IMR-90 (cell line): ENCODE measurements around the gene TNK1. TPM values are rescaled to one million over a fixed set of nuclear protein-coding genes. Genes with fewer than 3 reads are reported as not detected.

Experiments used
- ATAC-seq: fragments of 200-7000 bp; cut with Tn5 transposase; 2 replicates; pipeline ENCODE4 v1.9.1; 2020; ENCODE audit warnings: low read depth, mild to moderate bottlenecking, moderate library complexity
- Bru-seq: library from RNA; stranded (reverse); fragments of 400-500 nt; gene quantifications from one replicate; lab custom pipeline; 2021; lab: Mats Ljungman, UMichigan
- BruChase-seq, 2 experiments: library from RNA; stranded (reverse); fragments of 400-500 nt; gene quantifications; one replicate each; lab custom pipeline; 2021; lab: Mats Ljungman, UMichigan
- BruUV-seq: library from RNA; stranded (reverse); fragments of 400-500 nt; replicated peaks from 2 replicates; lab custom pipeline; 2021; lab: Mats Ljungman, UMichigan
- CTCF ChIA-PET: fragments of 300-600 bp; formaldehyde crosslinking; extraction: SDS; loops from one replicate; lab custom pipeline; 2021; ENCODE audit warnings: antibody characterized with exemption; lab: Yijun Ruan, JAX
- POLR2A ChIA-PET: fragments of 300-600 bp; sonication (Branson Sonifier 250); formaldehyde crosslinking; loops from one replicate; lab custom pipeline; 2022; ENCODE audit warnings: antibody characterized with exemption; ENCODE audit not compliant: unreplicated experiment; lab: Charles Lee
- DNase-seq: peaks from one replicate; pipeline ENCODE4 v3.0.0; 2013
- H2AFZ ChIP-seq: replicated peaks from 2 replicates; pipeline ENCODE3; 2013; ENCODE audit warnings: low read length, mild to moderate bottlenecking; ENCODE audit not compliant: poor library complexity
- H2AK5ac ChIP-seq: 2 replicates; pipeline ENCODE4 v1.6.1; 2013; ENCODE audit warnings: low read depth, low read length, inconsistent platforms
- H2AK9ac ChIP-seq: replicated peaks from 2 replicates; pipeline ENCODE3; 2013; ENCODE audit warnings: mild to moderate bottlenecking, low read depth, low read length, moderate library complexity; ENCODE audit not compliant: poor library complexity
- H2BK120ac ChIP-seq: 2 replicates; pipeline ENCODE4 v1.6.1; 2013; ENCODE audit warnings: low read depth, low read length, inconsistent platforms
- H2BK15ac ChIP-seq: 3 replicates; pipeline ENCODE4 v1.6.1; 2013; ENCODE audit warnings: low read depth, low read length, inconsistent platforms
- H2BK20ac ChIP-seq: 2 replicates; pipeline ENCODE4 v1.6.1; 2013; ENCODE audit warnings: low read depth, mild to moderate bottlenecking, inconsistent platforms, low read length, moderate library complexity
- H2BK5ac ChIP-seq: 2 replicates; pipeline ENCODE4 v1.6.1; 2013; ENCODE audit warnings: mild to moderate bottlenecking, low read depth, low read length, inconsistent platforms; ENCODE audit not compliant: poor library complexity, severe bottlenecking
- H3K14ac ChIP-seq: replicated peaks from 2 replicates; pipeline ENCODE4 v1.6.1; 2013; ENCODE audit warnings: low read depth, low read length, inconsistent platforms
- H3K18ac ChIP-seq: 2 replicates; pipeline ENCODE4 v1.6.1; 2013; ENCODE audit warnings: low read depth, low read length, control low read depth
- H3K23ac ChIP-seq: 2 replicates; pipeline ENCODE4 v1.6.1; 2013; ENCODE audit warnings: low read depth, low read length, inconsistent platforms
- H3K27ac ChIP-seq: 2 replicates; pipeline ENCODE4 v1.5.1; 2013; ENCODE audit warnings: mild to moderate bottlenecking, control low read depth, low read length; ENCODE audit not compliant: insufficient read depth
- H3K27me3 ChIP-seq: 2 replicates; pipeline ENCODE4 v1.6.1; 2013; ENCODE audit warnings: low read length; ENCODE audit not compliant: control insufficient read depth, insufficient read depth
- H3K36me3 ChIP-seq: 2 replicates; pipeline ENCODE4 v1.6.1; 2013; ENCODE audit warnings: low read length, mixed read lengths; ENCODE audit not compliant: control insufficient read depth, insufficient read depth
- H3K4ac ChIP-seq: 2 replicates; pipeline ENCODE4 v1.6.1; 2013; ENCODE audit warnings: low read depth, low read length, inconsistent platforms
- H3K4me1 ChIP-seq: 2 replicates; pipeline ENCODE4 v1.6.1; 2013; ENCODE audit warnings: low read length, mixed read lengths; ENCODE audit not compliant: control insufficient read depth, insufficient read depth
- H3K4me2 ChIP-seq: 2 replicates; pipeline ENCODE4 v1.6.1; 2013; ENCODE audit warnings: low read depth, mild to moderate bottlenecking, control low read depth, low read length, moderate library complexity
- H3K4me3 ChIP-seq: 2 replicates; pipeline ENCODE4 v1.5.1; 2013; ENCODE audit warnings: low read depth, mild to moderate bottlenecking, control low read depth, low read length, moderate library complexity; ENCODE audit not compliant: insufficient read depth
- H3K56ac ChIP-seq: 2 replicates; pipeline ENCODE4 v1.6.1; 2013; ENCODE audit warnings: low read length, inconsistent platforms; ENCODE audit not compliant: insufficient read depth; ENCODE audit errors: extremely low read depth
- H3K79me1 ChIP-seq, 2 experiments: 2 replicates each; pipeline ENCODE4 v1.6.1; 2013; ENCODE audit warnings: low read length in 2 of 2, inconsistent platforms in 1 of 2, low read depth in 1 of 2
- H3K9ac ChIP-seq: 2 replicates; pipeline ENCODE4 v1.6.1; 2013; ENCODE audit warnings: low read depth, low read length, control low read depth
- H3K9me1 ChIP-seq: 2 replicates; pipeline ENCODE4 v1.6.1; 2013; ENCODE audit warnings: low read length, inconsistent platforms; ENCODE audit not compliant: insufficient read depth
- H3K9me3 ChIP-seq: 2 replicates; pipeline ENCODE4 v1.6.1; 2013; ENCODE audit warnings: low read length; ENCODE audit not compliant: control insufficient read depth, insufficient read depth
- H4K20me1 ChIP-seq: 2 replicates; pipeline ENCODE4 v1.6.1; 2013; ENCODE audit warnings: low read length, inconsistent platforms; ENCODE audit not compliant: insufficient read depth
- H4K5ac ChIP-seq: 2 replicates; pipeline ENCODE4 v1.6.1; 2013; ENCODE audit warnings: mild to moderate bottlenecking, low read depth, low read length, control low read depth
- H4K8ac ChIP-seq, 2 experiments: 2 replicates each; pipeline ENCODE4 v1.6.1; 2013; ENCODE audit warnings: low read depth in 2 of 2, low read length in 2 of 2, control low read depth in 1 of 2, inconsistent platforms in 1 of 2
- H4K91ac ChIP-seq: 2 replicates; pipeline ENCODE4 v1.6.1; 2013; ENCODE audit warnings: low read depth, low read length, inconsistent platforms; ENCODE audit not compliant: insufficient read depth
- BHLHE40 ChIP-seq: fragments of 150-350 bp; IDR thresholded peaks from 2 replicates; pipeline ENCODE4 v1.6.1; 2016; ENCODE audit warnings: mild to moderate bottlenecking, low read depth, low read length
- CEBPB ChIP-seq: IDR thresholded peaks from 2 replicates; pipeline ENCODE4 v1.6.1; 2012; ENCODE audit warnings: low read depth, low read length, improper control_type of control experiment
- MAFK ChIP-seq: IDR thresholded peaks from 2 replicates; pipeline ENCODE4 v1.6.1; 2012; ENCODE audit warnings: low read depth, low read length, improper control_type of control experiment
- MAZ ChIP-seq: IDR thresholded peaks from 2 replicates; pipeline ENCODE4 v1.6.1; 2012; ENCODE audit warnings: low read depth, mild to moderate bottlenecking, low read length, improper control_type of control experiment, moderate library complexity, borderline replicate concordance
- MXI1 ChIP-seq: IDR thresholded peaks from 2 replicates; pipeline ENCODE4 v1.6.1; 2012; ENCODE audit warnings: low read depth, mild to moderate bottlenecking, low read length, moderate library complexity, borderline replicate concordance
- NFE2L2 ChIP-seq: fragments of 150-350 bp; IDR thresholded peaks from 2 replicates; pipeline ENCODE4 v1.6.1; 2016; ENCODE audit warnings: low read depth, mild to moderate bottlenecking, low read length
- POLR2A ChIP-seq: IDR thresholded peaks from 2 replicates; pipeline ENCODE4 v1.6.1; 2012; ENCODE audit warnings: mild to moderate bottlenecking, low read depth, low read length
- RCOR1 ChIP-seq: IDR thresholded peaks from 2 replicates; pipeline ENCODE4 v1.6.1; 2012; ENCODE audit warnings: mild to moderate bottlenecking, low read length, improper control_type of control experiment; ENCODE audit not compliant: insufficient replicate concordance
- RFX5 ChIP-seq: IDR thresholded peaks from 2 replicates; pipeline ENCODE4 v1.8.0; 2012; ENCODE audit warnings: low read depth, mild to moderate bottlenecking, low read length, moderate library complexity
- SMC3 ChIP-seq: fragments of 150-350 bp; IDR thresholded peaks from 2 replicates; pipeline ENCODE4 v1.6.1; 2016; ENCODE audit warnings: low read depth, mild to moderate bottlenecking, antibody characterized with exemption, low read length, moderate library complexity
- WGBS, 2 experiments: methylation state at CpG; one replicate each; pipeline versions ENCODE4 v1.1.5 to v1.1.7; 2013; ENCODE audit warnings: missing lambda C conversion rate in 2 of 2; ENCODE audit not compliant: insufficient read length in 1 of 2; ENCODE audit errors: extremely low coverage in 2 of 2; 5-methylcytosine and 5-hydroxymethylcytosine counted together
- dilution Hi-C: fragments of 300-500 bp; cut with HindIII; formaldehyde crosslinking; loops from one replicate; pipeline ENCODE4 v1.14.3; 2018; ENCODE audit warnings: low sequenced_read_pairs; ENCODE audit not compliant: unreplicated experiment
- in situ Hi-C: fragments of 300-500 bp; cut with MboI; formaldehyde crosslinking; loops from 3 replicates; pipeline ENCODE4 v1.14.3; 2019; ENCODE audit warnings: low sequenced_read_pairs, inconsistent platforms, mixed read lengths
- intact Hi-C: fragments of 100-400 bp; cut with micrococcal nuclease; formaldehyde crosslinking; loops from 2 replicates; pipeline ENCODE4 v1.10.0; 2022
- long read RNA-seq: library from polyadenylated mRNA; unstranded; transcript quantifications from one replicate; pipeline ENCODE4 v2.0.0, GENCODE V29; 2021; ENCODE audit not compliant: unreplicated experiment
- polyA plus RNA-seq, 3 experiments: library from polyadenylated mRNA; depleted of rRNA; stranded (reverse); fragments of >200 nt; gene quantifications; 2 replicates each; pipeline ENCODE4 v1.2.3, GENCODE V29; 2012; ENCODE audit warnings: low replicate concordance in 1 of 3
- total RNA-seq: library from RNA; depleted of rRNA; stranded (reverse); fragments of >200 nt; gene quantifications from 2 replicates; pipeline ENCODE4 v1.2.3, GENCODE V29; 2012; rRNA removed
- TF ChIP-seq, protein P1 (sequence below): conservative IDR thresholded peaks from 2 replicates; pipeline ENCODE4 v1.5.1; 2012; ENCODE audit warnings: mild to moderate bottlenecking, low read depth, low read length, improper control_type of control experiment
- TF ChIP-seq, protein P2 (sequence below): fragments of 150-350 bp; IDR thresholded peaks from 2 replicates; pipeline ENCODE4 v1.6.1; 2016; ENCODE audit warnings: low read depth, mild to moderate bottlenecking, low read length, moderate library complexity, borderline replicate concordance

Gene TNK1
- total RNA-seq (under 0.01 and 0.54 TPM in 2 replicates), polyA plus RNA-seq (2012; rRNA removed) (0.44 and 0.55 TPM in 2 replicates), Bru-seq, nascent RNA (percentile 12 among the genes with signal in this experiment), BruChase-seq, experiment 1, labeled RNA remaining after a 6-hour chase (percentile 8 among the genes with signal in this experiment), BruChase-seq, experiment 2, labeled RNA remaining after a 2-hour chase (percentile 8 among the genes with signal in this experiment)
- 0.53 and 0.74 TPM in 2 replicates for polyA plus RNA-seq (2012; cell fraction: cytosol; rRNA removed)
- polyA plus RNA-seq (2012; cell fraction: nucleus; rRNA removed; ENCODE audit: low replicate concordance): 0.96 and 3.2 TPM in 2 replicates
- long read RNA-seq: 0 reads

DNA sequence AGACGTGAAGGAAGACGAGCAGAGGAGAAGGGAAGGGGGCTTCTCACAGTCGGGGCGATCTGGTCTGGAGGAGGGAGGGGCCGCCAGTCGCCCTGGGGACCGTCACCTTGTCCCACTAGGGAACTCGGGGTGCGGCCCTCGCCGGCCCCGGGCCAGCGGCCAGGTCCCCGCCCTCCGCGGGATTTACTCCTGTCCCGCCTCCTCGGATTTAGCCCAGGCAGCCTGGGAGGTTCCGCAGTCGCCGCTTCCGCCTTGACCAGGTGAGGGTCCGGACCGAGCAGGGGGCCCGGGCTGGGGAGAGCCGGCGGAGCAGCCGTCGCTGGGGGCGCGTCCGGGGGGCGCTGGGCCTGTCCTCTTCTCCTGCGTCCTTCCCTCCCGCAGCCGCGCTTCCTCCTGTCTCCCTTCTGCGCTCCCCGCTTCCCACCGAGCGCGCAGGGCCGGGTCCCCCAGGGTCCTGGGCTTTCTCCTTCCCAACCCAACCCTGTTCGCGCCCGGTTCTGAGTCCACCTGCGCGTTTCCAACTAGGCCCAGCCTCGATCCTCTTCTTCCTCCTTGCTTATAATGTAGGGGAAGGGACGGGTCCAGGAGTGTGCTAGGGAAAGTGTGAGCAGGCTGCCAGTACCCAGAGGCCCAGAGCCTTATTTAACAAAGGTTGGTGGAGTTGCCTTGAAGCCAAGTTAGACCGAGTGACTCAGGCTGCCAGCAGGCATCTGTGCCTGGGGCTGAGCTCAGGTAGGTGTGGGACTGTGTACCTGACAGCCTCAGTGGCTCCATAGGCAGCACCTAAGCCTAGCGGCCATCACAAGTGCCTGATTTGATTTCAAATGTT is at the start of gene TNK1:
TNK1 (plus strand) TSS at position 235 of the 829 bp plus-strand sequence. CDS start 1,838 bp downstream, outside the sequence.
- Histone ChIP-seq H3K9ac (no peak within 1 kb of the TSS; the same call in 1 of the 2 replicates), H2AK5ac (peak within 1 kb of the TSS; percentile 44; the same call in 1 of the 2 replicates), H2BK20ac (no peak within 1 kb of the TSS), H3K56ac (no peak within 1 kb of the TSS), H3K79me1 (no peaks in the 10 kb centered on the region), H3K9me1 (peaks cover 2% of the 10 kb centered on the region; the same call in 1 of the 2 replicates), H3K9me3 (peaks cover 8% of the 10 kb centered on the region; the same call in 1 of the 2 replicates), H3K27me3 (peaks cover 26% of the 10 kb centered on the region), H4K20me1 (no peaks in the 10 kb centered on the region), H3K4me1 (peaks cover 7% of the 10 kb centered on the region; the same call in 1 of the 2 replicates), H4K91ac (no peak within 1 kb of the TSS), H3K23ac (no peak within 1 kb of the TSS; the same call in 1 of the 2 replicates), H4K8ac (no peak within 1 kb of the TSS; a peak in 1 of 4 replicates), H3K4me3 (peak within 1 kb of the TSS; percentile 11; the same call in 1 of the 2 replicates), H2AK9ac (peak within 1 kb of the TSS; percentile 57), H4K5ac (no peak within 1 kb of the TSS), H3K4me2 (peak within 1 kb of the TSS; percentile 3), H2BK120ac (no peak within 1 kb of the TSS), H3K36me3 (no peaks in the 10 kb centered on the region), H3K18ac (no peak within 1 kb of the TSS), H2BK5ac (no peak within 1 kb of the TSS), H3K4ac (no peak within 1 kb of the TSS), H3K14ac (no peak within 1 kb of the TSS), H2BK15ac (no peak within 1 kb of the TSS), H3K27ac (no peak within 1 kb of the TSS), H2AFZ (peak within 1 kb of the TSS; percentile 84)
- DNase-seq (no peak), ATAC-seq (peak; percentile 4; the same call in 1 of the 2 replicates)
- in situ Hi-C loops (no loop called here), intact Hi-C loops (no loop called here), dilution Hi-C loops (no loop called here)
- no TSS peak for BruUV-seq
- WGBS, 2 experiments: 5% methylated on average over 23 of the region's 52 CpGs; no CpG with 5 or more reads in 1 of the 2 experiments
- POLR2A ChIA-PET: interaction anchor here (0.6 kb wide), 1 partner anchor 12 kb away, joined by 4 read pairs; no protein-coding TSS in a partner anchor
- TF ChIP-seq NFE2L2 (no peak), RFX5 (no peak), RCOR1 (no peak), MAFK (no peak), SMC3 (no peak), CEBPB (no peak), POLR2A (no peak), BHLHE40 (no peak), MXI1 (no peak), MAZ (no peak)
- TF ChIP-seq, protein P1, sequence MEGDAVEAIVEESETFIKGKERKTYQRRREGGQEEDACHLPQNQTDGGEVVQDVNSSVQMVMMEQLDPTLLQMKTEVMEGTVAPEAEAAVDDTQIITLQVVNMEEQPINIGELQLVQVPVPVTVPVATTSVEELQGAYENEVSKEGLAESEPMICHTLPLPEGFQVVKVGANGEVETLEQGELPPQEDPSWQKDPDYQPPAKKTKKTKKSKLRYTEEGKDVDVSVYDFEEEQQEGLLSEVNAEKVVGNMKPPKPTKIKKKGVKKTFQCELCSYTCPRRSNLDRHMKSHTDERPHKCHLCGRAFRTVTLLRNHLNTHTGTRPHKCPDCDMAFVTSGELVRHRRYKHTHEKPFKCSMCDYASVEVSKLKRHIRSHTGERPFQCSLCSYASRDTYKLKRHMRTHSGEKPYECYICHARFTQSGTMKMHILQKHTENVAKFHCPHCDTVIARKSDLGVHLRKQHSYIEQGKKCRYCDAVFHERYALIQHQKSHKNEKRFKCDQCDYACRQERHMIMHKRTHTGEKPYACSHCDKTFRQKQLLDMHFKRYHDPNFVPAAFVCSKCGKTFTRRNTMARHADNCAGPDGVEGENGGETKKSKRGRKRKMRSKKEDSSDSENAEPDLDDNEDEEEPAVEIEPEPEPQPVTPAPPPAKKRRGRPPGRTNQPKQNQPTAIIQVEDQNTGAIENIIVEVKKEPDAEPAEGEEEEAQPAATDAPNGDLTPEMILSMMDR: no peak
- TF ChIP-seq, protein P2, sequence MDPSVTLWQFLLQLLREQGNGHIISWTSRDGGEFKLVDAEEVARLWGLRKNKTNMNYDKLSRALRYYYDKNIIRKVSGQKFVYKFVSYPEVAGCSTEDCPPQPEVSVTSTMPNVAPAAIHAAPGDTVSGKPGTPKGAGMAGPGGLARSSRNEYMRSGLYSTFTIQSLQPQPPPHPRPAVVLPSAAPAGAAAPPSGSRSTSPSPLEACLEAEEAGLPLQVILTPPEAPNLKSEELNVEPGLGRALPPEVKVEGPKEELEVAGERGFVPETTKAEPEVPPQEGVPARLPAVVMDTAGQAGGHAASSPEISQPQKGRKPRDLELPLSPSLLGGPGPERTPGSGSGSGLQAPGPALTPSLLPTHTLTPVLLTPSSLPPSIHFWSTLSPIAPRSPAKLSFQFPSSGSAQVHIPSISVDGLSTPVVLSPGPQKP: no peak
- CTCF ChIA-PET: no interaction called here
